SU-DHL-6 (cell line): Measurements from ENCODE around the gene RCBTB2.
A peak's percentile ranks its signal among the peaks of the same experiment; 100 is the strongest.

ENCODE experiments used
- H2AFZ ChIP-seq: fragments of 200-600 bp; sonication (generic); 2 replicates; pipeline ENCODE4 v1.6.1; 2014; ENCODE audit warnings: low read depth, mild to moderate bottlenecking, moderate library complexity, mixed read lengths, antibody characterized with exemption, low read length; ENCODE audit not compliant: severe bottlenecking
- H3F3A ChIP-seq: fragments of 200-600 bp; shearing (Covaris generic); 2 replicates; pipeline ENCODE4 v1.6.0; 2016; ENCODE audit warnings: antibody characterized with exemption, mild to moderate bottlenecking; ENCODE audit not compliant: insufficient read depth
- H3K27ac ChIP-seq: fragments of 200-600 bp; sonication (generic); 2 replicates; pipeline ENCODE4 v1.5.1; 2016; ENCODE audit warnings: low read depth, mild to moderate bottlenecking, low read length, moderate library complexity, mixed read lengths
- H3K27me3 ChIP-seq: fragments of 200-600 bp; sonication (generic), shearing (Covaris generic); 2 replicates; pipeline ENCODE4 v1.6.0; 2014; ENCODE audit warnings: mild to moderate bottlenecking, low read length
- H3K36me3 ChIP-seq: fragments of 200-600 bp; sonication (generic); 2 replicates; pipeline ENCODE4 v1.6.1; 2014; ENCODE audit warnings: mild to moderate bottlenecking, low read length, mixed read lengths
- H3K4me2 ChIP-seq: fragments of 300-600, 200-600 bp; shearing (Covaris generic), sonication (generic); 2 replicates; pipeline ENCODE4 v1.6.0; 2014; ENCODE audit warnings: low read length, low read depth, mild to moderate bottlenecking; ENCODE audit not compliant: poor library complexity, severe bottlenecking
- H3K4me3 ChIP-seq: fragments of 200-600 bp; sonication (generic); 2 replicates; pipeline ENCODE4 v1.5.1; 2014; ENCODE audit warnings: antibody characterized with exemption, low read length, mild to moderate bottlenecking, mixed read lengths; ENCODE audit not compliant: insufficient read depth, poor library complexity, severe bottlenecking
- H3K79me2 ChIP-seq: fragments of 200-600 bp; sonication (generic); 2 replicates; pipeline ENCODE4 v1.6.1; 2014; ENCODE audit warnings: mild to moderate bottlenecking, low read length, moderate library complexity; ENCODE audit not compliant: insufficient read depth
- H3K9ac ChIP-seq: fragments of 200-600 bp; sonication (generic); 2 replicates; pipeline ENCODE4 v1.7.0; 2014; ENCODE audit warnings: mild to moderate bottlenecking, low read length
- H3K9me2 ChIP-seq: fragments of 200-600 bp; sonication (generic); replicated peaks from 2 replicates; pipeline ENCODE4 v1.6.1; 2014; ENCODE audit warnings: low read length; ENCODE audit not compliant: insufficient read depth
- H3K9me3 ChIP-seq: fragments of 200-600 bp; sonication (generic); 2 replicates; pipeline ENCODE4 v1.6.1; 2014; ENCODE audit warnings: low read length, mixed read lengths; ENCODE audit not compliant: insufficient read depth
- H4K20me1 ChIP-seq: fragments of 200-600 bp; sonication (generic); 2 replicates; pipeline ENCODE4 v1.6.1; 2014; ENCODE audit warnings: low read depth, mild to moderate bottlenecking, antibody characterized with exemption, low read length, moderate library complexity, mixed read lengths
- CTCF ChIP-seq: fragments of 200-600 bp; sonication (generic); IDR thresholded peaks from one replicate; pipeline ENCODE4 v1.5.1; 2017; ENCODE audit warnings: antibody characterized with exemption, mild to moderate bottlenecking, low read length, moderate library complexity; ENCODE audit not compliant: insufficient read depth, poor library complexity, severe bottlenecking
- EZH2phosphoT487 ChIP-seq: fragments of 200-600 bp; sonication (generic), shearing (Covaris generic); conservative IDR thresholded peaks from 2 replicates; pipeline ENCODE4 v1.6.1; 2018; ENCODE audit warnings: mild to moderate bottlenecking, antibody characterized with exemption, low read length, moderate library complexity, mixed read lengths

RCBTB2 gene

GRCh38 chr13:48573213-48574007 is 40.5 kb upstream of the RCBTB2 start:
- Histone ChIP-seq H3K36me3 (no peaks in the 10 kb centered on the region), H3K27ac (peak overlapping the region; percentile 45), H3F3A (peaks cover 22% of the 10 kb centered on the region), H3K9me3 (no peaks in the 10 kb centered on the region), H3K9ac (peak overlapping the region; percentile 18; the same call in 1 of the 2 replicates), H3K27me3 (no peaks in the 10 kb centered on the region), H3K9me2 (no peaks in the 10 kb centered on the region), H3K4me3 (no peak overlapping the region), H3K4me2 (peak overlapping the region; percentile 27), H4K20me1 (no peaks in the 10 kb centered on the region), H3K79me2 (no peaks in the 10 kb centered on the region), H2AFZ (no peak overlapping the region)
- TF ChIP-seq CTCF (no peak), EZH2phosphoT487 (no peak)

GRCh38 chr13:48571126-48571913 is 38.4 kb upstream of the RCBTB2 start:
- Histone ChIP-seq H3K9me3 (no peaks in the 10 kb centered on the region), H3K79me2 (no peaks in the 10 kb centered on the region), H3K9me2 (no peaks in the 10 kb centered on the region), H3K27ac (peak overlapping the region; percentile 83), H3K4me3 (peak overlapping the region; percentile 7), H3K27me3 (no peaks in the 10 kb centered on the region), H3K9ac (peak overlapping the region; percentile 50), H3K4me2 (peak overlapping the region; percentile 51), H3K36me3 (no peaks in the 10 kb centered on the region), H4K20me1 (no peaks in the 10 kb centered on the region), H2AFZ (peak overlapping the region; percentile 62), H3F3A (peaks cover 18% of the 10 kb centered on the region)
- TF ChIP-seq CTCF (no peak), EZH2phosphoT487 (no peak)

- peak overlapping the region; percentile 51 for H3K4me2 ChIP-seq
- no peaks in the 10 kb centered on the region for H4K20me1 ChIP-seq
- no peaks in the 10 kb centered on the region for H3K9me2 ChIP-seq
- H3K4me3 ChIP-seq, result no peak overlapping the region
- peak overlapping the region; percentile 50; the same call in 1 of the 2 replicates for H3K9ac ChIP-seq
- peaks cover 11% of the 10 kb centered on the region for H3F3A ChIP-seq
- H2AFZ ChIP-seq, result peak overlapping the region; percentile 21
- H3K27me3 ChIP-seq, result no peaks in the 10 kb centered on the region
- no peaks in the 10 kb centered on the region for H3K79me2 ChIP-seq
- H3K9me3 ChIP-seq, result no peaks in the 10 kb centered on the region
- TF ChIP-seq CTCF (no peak), EZH2phosphoT487 (no peak)
- peak overlapping the region; percentile 83 for H3K27ac ChIP-seq
- no peaks in the 10 kb centered on the region for H3K36me3 ChIP-seq
Measured at GRCh38 chr13:48570216-48570828, 37.4 kb upstream of the RCBTB2 start.
